Peyer's patch (tissue), 4 donors: Measurements from ENCODE around the gene CDH6. TPM values are rescaled to one million over a fixed set of nuclear protein-coding genes. Genes with fewer than 3 reads are reported as not detected.

Source experiments
- DNase-seq, 3 donors: peaks; one replicate each; pipeline ENCODE4 v3.0.0-alpha.2; 2017 to 2019
- H3K27ac ChIP-seq, 4 donors: fragments of 200-600 bp; sonication (generic); one replicate each; pipeline ENCODE4 v1.5.1; 2016 to 2019
- H3K27me3 ChIP-seq, 2 donors: fragments of 200-600 bp; sonication (generic); one replicate each; pipeline ENCODE4 v1.5.1; 2019
- H3K36me3 ChIP-seq, 3 donors: fragments of 200-600 bp; sonication (generic); one replicate each; pipeline ENCODE4 v1.5.1; 2016 to 2019
- H3K4me1 ChIP-seq, 4 donors: fragments of 200-600 bp; sonication (generic); one replicate each; pipeline ENCODE4 v1.5.1; 2016 to 2019
- H3K4me3 ChIP-seq, 4 donors: fragments of 200-600 bp; sonication (generic); 1 replicate in 3 of 4; 2 replicates in 1 of 4; pipeline ENCODE4 v1.5.1; 2016 to 2019; ENCODE audit warnings: mild to moderate bottlenecking in 1 of 4
- H3K9me3 ChIP-seq, 4 donors: fragments of 200-600 bp; sonication (generic); one replicate each; pipeline ENCODE4 v1.5.1; 2016 to 2019; ENCODE audit warnings: mild to moderate bottlenecking in 1 of 4
- CTCF ChIP-seq, 6 experiments: fragments of 450-650 bp in 4 of 6; fragments of 200-600 bp in 2 of 6; sonication (generic) in 1 of 6; IDR thresholded peaks; one replicate each; pipeline ENCODE4 v1.5.1; 2017 to 2019; ENCODE audit warnings: antibody characterized with exemption in 6 of 6, mild to moderate bottlenecking in 3 of 6, moderate library complexity in 1 of 6
- POLR2A ChIP-seq, 2 donors: fragments of 450-650 bp; IDR thresholded peaks; one replicate each; pipeline ENCODE4 v1.5.1; 2017; ENCODE audit warnings: antibody characterized with exemption in 2 of 2, mild to moderate bottlenecking in 2 of 2, moderate library complexity in 2 of 2
- total RNA-seq, 4 donors: library from RNA; depleted of rRNA; stranded (reverse); fragments of >200 nt; gene quantifications; one replicate each; pipeline ENCODE4 v1.1.0, GENCODE V29; 2016

Gene CDH6
- total RNA-seq, 4 donors from 2014 or later: 0.85 to 5.8 (median 1.1) TPM

DNA sequence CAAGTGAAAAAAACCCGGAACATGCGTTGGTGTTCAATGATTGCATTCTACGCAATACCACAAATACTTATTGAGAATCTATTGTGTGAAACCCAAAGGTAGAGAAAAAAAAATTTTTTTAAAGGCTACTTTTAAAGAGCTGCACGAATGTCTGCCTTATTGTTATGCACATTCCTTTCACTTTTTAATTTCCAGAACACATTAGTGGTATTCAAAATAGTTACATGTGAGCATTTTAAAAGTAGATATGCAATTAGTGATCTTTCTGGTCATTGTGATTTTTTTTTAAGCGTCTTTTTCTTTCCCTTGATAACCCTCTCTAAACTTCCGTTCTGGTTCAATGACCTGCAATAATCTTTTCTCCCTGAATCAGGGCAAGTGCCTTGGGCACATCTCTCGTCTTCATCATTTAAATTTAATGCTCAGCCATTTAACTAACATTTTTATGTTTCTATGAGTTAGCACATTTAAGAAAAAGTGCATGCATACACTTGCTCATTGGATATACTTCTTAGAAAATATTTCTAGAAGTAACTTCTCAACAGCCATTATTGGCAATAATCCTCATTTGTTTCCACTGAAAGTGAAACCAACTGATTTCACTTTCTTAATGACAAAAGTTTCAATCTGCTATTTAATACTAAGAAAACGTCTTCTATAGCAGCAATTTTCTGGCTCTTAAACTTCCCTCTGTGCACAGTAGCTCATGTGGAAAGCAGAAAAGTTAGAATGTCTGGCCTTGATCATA, 80.3 kb downstream of the CDH6 start:
- no peaks in the 10 kb centered on the region for H3K27me3 ChIP-seq
- TF ChIP-seq CTCF (IDR thresholded peaks at IDR 0.05) (no peak), POLR2A (IDR thresholded peaks at IDR 0.05) (no peak)
- no peaks in the 10 kb centered on the region for H3K36me3 ChIP-seq
- peaks cover 0 to 6% (median 0%) of the 10 kb centered on the region in 4 donors for H3K4me1 ChIP-seq
- H3K4me3 ChIP-seq: peak overlapping the region in 2 of 4 donors; percentile 26 to 34
- no peaks in the 10 kb centered on the region for H3K9me3 ChIP-seq
- peak overlapping the region in 1 of 4 donors; percentile 16 for H3K27ac ChIP-seq
- DNase-seq: no peak

GRCh38 chr5:31280210-31280609, 86.7 kb downstream of the CDH6 start:
- Histone ChIP-seq H3K27ac (no peak overlapping the region), H3K4me1 (no peaks in the 10 kb centered on the region), H3K4me3 (no peak overlapping the region), H3K36me3 (no peaks in the 10 kb centered on the region), H3K27me3 (no peaks in the 10 kb centered on the region), H3K9me3 (no peaks in the 10 kb centered on the region)
- DNase-seq: no peak
- no peak for TF ChIP-seq POLR2A (IDR thresholded peaks at IDR 0.05)
- TF ChIP-seq CTCF (IDR thresholded peaks at IDR 0.05): no peak

GRCh38 chr5:31283326-31283725, 89.8 kb downstream of the CDH6 start:
- no peaks in the 10 kb centered on the region for H3K36me3 ChIP-seq
- no peaks in the 10 kb centered on the region for H3K4me1 ChIP-seq
- DNase-seq: no peak
- H3K9me3 ChIP-seq: no peaks in the 10 kb centered on the region
- no peak for TF ChIP-seq POLR2A (IDR thresholded peaks at IDR 0.05)
- no peak for TF ChIP-seq CTCF (IDR thresholded peaks at IDR 0.05)
- H3K4me3 ChIP-seq: no peak overlapping the region
- no peaks in the 10 kb centered on the region for H3K27me3 ChIP-seq
- H3K27ac ChIP-seq: no peak overlapping the region

GRCh38 chr5:31285025-31285424, 91.5 kb downstream of the CDH6 start:
- Histone ChIP-seq H3K27ac (no peak overlapping the region), H3K4me3 (no peak overlapping the region), H3K36me3 (no peaks in the 10 kb centered on the region), H3K27me3 (no peaks in the 10 kb centered on the region), H3K4me1 (no peaks in the 10 kb centered on the region), H3K9me3 (no peaks in the 10 kb centered on the region)
- DNase-seq: no peak
- TF ChIP-seq CTCF (IDR thresholded peaks at IDR 0.05): no peak

- no peaks in the 10 kb centered on the region for H3K36me3 ChIP-seq
- no peaks in the 10 kb centered on the region for H3K27me3 ChIP-seq
- no peak overlapping the region for H3K27ac ChIP-seq
- TF ChIP-seq POLR2A (IDR thresholded peaks at IDR 0.05) (no peak), CTCF (IDR thresholded peaks at IDR 0.05) (no peak)
- no peaks in the 10 kb centered on the region for H3K9me3 ChIP-seq
- DNase-seq: no peak
- no peaks in the 10 kb centered on the region for H3K4me1 ChIP-seq
- no peak overlapping the region for H3K4me3 ChIP-seq
Measured at GRCh38 chr5:31287985-31288384, 94.5 kb downstream of the CDH6 start.
